GM10266 (cell line): ENCODE measurements around the gene NDUFAF5.

Experiments
- DNase-seq: peaks from one replicate; pipeline ENCODE4 v3.0.0; 2012; ENCODE audit errors: extremely low spot score
- CTCF ChIP-seq: IDR thresholded peaks from 2 replicates; pipeline ENCODE4 v1.5.1; 2012; ENCODE audit warnings: mild to moderate bottlenecking, low read depth; ENCODE audit not compliant: control insufficient read depth, insufficient read depth; ENCODE audit errors: missing control alignments

Gene NDUFAF5

GRCh38 chr20:13821876-13822275, 37.0 kb downstream of the NDUFAF5 start:
- TF ChIP-seq CTCF: no peak

GRCh38 chr20:13822459-13822858, 37.6 kb downstream of the NDUFAF5 start:
- DNase-seq: no peak
- no peak for TF ChIP-seq CTCF

More at GRCh38 chr20:13821876-13822275, 37.0 kb downstream of the NDUFAF5 start:
- DNase-seq: no peak

GRCh38 chr20:13824459-13824858, 39.6 kb downstream of the NDUFAF5 start:
- no peak for TF ChIP-seq CTCF
- no peak for DNase-seq

- no peak for TF ChIP-seq CTCF
- DNase-seq: no peak
These were observed 40.6 kb downstream of the NDUFAF5 start for GRCh38 chr20:13825465-13825864.

- TF ChIP-seq CTCF: no peak
- no peak for DNase-seq
These were observed 46.6 kb downstream of the NDUFAF5 start for GRCh38 chr20:13831476-13831875.

- no peak for TF ChIP-seq CTCF
These were observed 53.8 kb downstream of the NDUFAF5 start for GRCh38 chr20:13838664-13839063.

GRCh38 chr20:13839421-13840092, 54.7 kb downstream of the NDUFAF5 start:
- no peak for TF ChIP-seq CTCF
- no peak for DNase-seq

More at GRCh38 chr20:13838664-13839063, 53.8 kb downstream of the NDUFAF5 start:
- DNase-seq: no peak
